GM23248 (cell line): ENCODE measurements around the gene PIWIL4. TPM values are rescaled to one million over a fixed set of nuclear protein-coding genes. Genes with fewer than 3 reads are reported as not detected.
A peak's percentile ranks its signal among the peaks of the same experiment; 100 is the strongest.

Experiments
- DNase-seq: peaks from one replicate; pipeline ENCODE4 v3.0.0-alpha.2; 2015
- H2AFZ ChIP-seq: fragments of 200-600 bp; sonication (generic); 2 replicates; pipeline ENCODE4 v1.6.1; 2016; ENCODE audit warnings: antibody characterized with exemption
- H3F3A ChIP-seq: fragments of 200-600 bp; sonication (generic); 2 replicates; pipeline ENCODE4 v1.6.1; 2016; ENCODE audit warnings: mild to moderate bottlenecking, antibody characterized with exemption, mixed run types; ENCODE audit not compliant: insufficient read depth
- H3K27ac ChIP-seq: fragments of 200-600 bp; sonication (generic); 2 replicates; pipeline ENCODE4 v1.5.1; 2016; ENCODE audit warnings: mild to moderate bottlenecking
- H3K27me3 ChIP-seq: fragments of 200-600 bp; sonication (generic); replicated peaks from 2 replicates; pipeline ENCODE4 v1.6.1; 2016; ENCODE audit warnings: mild to moderate bottlenecking; ENCODE audit not compliant: insufficient read depth
- H3K36me3 ChIP-seq: fragments of 200-600 bp; sonication (generic); 2 replicates; pipeline ENCODE4 v1.6.1; 2016; ENCODE audit warnings: low read depth, mild to moderate bottlenecking
- H3K4me1 ChIP-seq: fragments of 200-600 bp; sonication (generic); 2 replicates; pipeline ENCODE4 v1.6.1; 2016; ENCODE audit warnings: mild to moderate bottlenecking; ENCODE audit not compliant: insufficient read depth
- H3K4me2 ChIP-seq: fragments of 200-600 bp; sonication (generic); one replicate; pipeline ENCODE4 v1.6.1; 2016; ENCODE audit warnings: mild to moderate bottlenecking; ENCODE audit not compliant: unreplicated experiment
- H3K4me3 ChIP-seq: fragments of 200-600 bp; sonication (generic); 2 replicates; pipeline ENCODE4 v1.5.1; 2016; ENCODE audit warnings: mild to moderate bottlenecking
- H3K79me2 ChIP-seq: fragments of 200-600 bp; sonication (generic); 2 replicates; pipeline ENCODE4 v1.6.1; 2016; ENCODE audit warnings: mild to moderate bottlenecking; ENCODE audit not compliant: insufficient read depth
- H3K9ac ChIP-seq: fragments of 200-600 bp; sonication (generic); 2 replicates; pipeline ENCODE4 v1.6.1; 2016; ENCODE audit warnings: mild to moderate bottlenecking
- H3K9me2 ChIP-seq: fragments of 200-600 bp; sonication (generic); 2 replicates; pipeline ENCODE4 v1.6.1; 2016; ENCODE audit warnings: mixed run types, mild to moderate bottlenecking, moderate library complexity; ENCODE audit not compliant: insufficient read depth
- H3K9me3 ChIP-seq: fragments of 200-600 bp; sonication (generic); one replicate; pipeline ENCODE4 v1.6.1; 2017; ENCODE audit warnings: low read depth
- H4K20me1 ChIP-seq: fragments of 200-600 bp; sonication (generic); 2 replicates; pipeline ENCODE4 v1.6.0; 2016; ENCODE audit not compliant: insufficient read depth
- EZH2 ChIP-seq: fragments of 200-600 bp; sonication (generic); IDR thresholded peaks from 2 replicates; pipeline ENCODE4 v1.6.1; 2018; ENCODE audit warnings: antibody characterized with exemption, mild to moderate bottlenecking; ENCODE audit not compliant: insufficient read depth, poor library complexity, severe bottlenecking
- EZH2phosphoT487 ChIP-seq: fragments of 200-600 bp; sonication (generic); IDR thresholded peaks from 2 replicates; pipeline ENCODE4 v1.6.1; 2018; ENCODE audit warnings: antibody characterized with exemption, moderate library complexity, mild to moderate bottlenecking, low read depth; ENCODE audit not compliant: insufficient read depth
- WGBS, 2 experiments: methylation state at CpG; one replicate each; pipeline ENCODE4 v1.1.6; 2015 to 2017; ENCODE audit warnings: low lambda C conversion rate in 2 of 2, low coverage in 1 of 2; ENCODE audit errors: missing lambda C conversion rate in 2 of 2; 5-methylcytosine and 5-hydroxymethylcytosine counted together
- in situ Hi-C: fragments of 300-500 bp; cut with MboI; formaldehyde crosslinking; loops from 2 replicates; pipeline ENCODE4 v1.15.0; 2020
- polyA plus RNA-seq: library from polyadenylated mRNA; unstranded; fragments of >200 nt; fragmentation: Nextera tagmentation; extraction: Ambion mirVana; gene quantifications from 2 replicates; pipeline ENCODE4 v1.2.1, GENCODE V29; 2016
- total RNA-seq: library from RNA; depleted of rRNA; stranded (reverse); fragments of >200 nt; shearing (Covaris generic); gene quantifications from 2 replicates; pipeline ENCODE4 v1.2.3, GENCODE V29; 2014

Gene PIWIL4
- total and polyA plus RNA-seq, 2 experiments from 2014 or later: 1.2 to 1.4 TPM

DNA sequence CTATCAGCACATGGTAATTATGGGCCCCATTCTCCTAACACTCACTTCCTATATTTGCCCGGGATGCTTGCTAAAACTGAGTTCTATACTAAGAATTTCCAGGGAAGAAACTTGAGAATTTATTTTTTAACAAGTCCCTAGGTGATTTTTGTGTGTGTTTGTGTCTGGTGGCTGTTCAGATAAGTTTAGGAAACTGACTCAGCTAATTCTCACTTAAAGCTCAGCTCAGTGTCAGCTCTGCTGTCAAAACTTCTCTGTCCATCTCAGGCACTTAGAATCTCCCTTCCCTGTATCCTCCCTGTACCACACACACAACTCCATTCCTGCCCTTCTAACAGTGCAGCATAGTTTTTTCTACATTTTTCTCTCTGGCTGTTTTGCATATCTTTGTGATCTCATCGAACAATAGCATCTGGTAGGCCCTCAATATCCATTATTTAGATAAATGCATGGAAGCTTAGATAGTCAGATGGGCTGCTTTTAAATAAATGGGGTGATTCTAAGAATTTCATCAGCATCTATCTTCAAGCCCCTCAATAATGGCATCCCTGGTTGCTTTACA lies 69.3 kb downstream of the PIWIL4 start:
- no peak for TF ChIP-seq EZH2
- no peak for TF ChIP-seq EZH2phosphoT487
- no peaks in the 10 kb centered on the region for H3K36me3 ChIP-seq
- no peaks in the 10 kb centered on the region for H3K9me3 ChIP-seq
- no peak overlapping the region for H3K4me2 ChIP-seq
- 95 to 96% methylated on average over 2 of the region's 2 CpGs for whole genome bisulfite sequencing, 2 experiments
- in situ Hi-C loops: no loop called here
- H3F3A ChIP-seq: peaks cover 12% of the 10 kb centered on the region; the same call in 1 of the 2 replicates
- H4K20me1 ChIP-seq: no peaks in the 10 kb centered on the region
- H3K4me1 ChIP-seq: peaks cover 15% of the 10 kb centered on the region
- H3K27me3 ChIP-seq: no peaks in the 10 kb centered on the region
- no peak overlapping the region for H3K4me3 ChIP-seq
- H3K27ac ChIP-seq: no peak overlapping the region
- H3K79me2 ChIP-seq: no peaks in the 10 kb centered on the region
- no peak for DNase-seq
- no peak overlapping the region for H2AFZ ChIP-seq
- no peaks in the 10 kb centered on the region for H3K9me2 ChIP-seq
- H3K9ac ChIP-seq: no peak overlapping the region

DNA sequence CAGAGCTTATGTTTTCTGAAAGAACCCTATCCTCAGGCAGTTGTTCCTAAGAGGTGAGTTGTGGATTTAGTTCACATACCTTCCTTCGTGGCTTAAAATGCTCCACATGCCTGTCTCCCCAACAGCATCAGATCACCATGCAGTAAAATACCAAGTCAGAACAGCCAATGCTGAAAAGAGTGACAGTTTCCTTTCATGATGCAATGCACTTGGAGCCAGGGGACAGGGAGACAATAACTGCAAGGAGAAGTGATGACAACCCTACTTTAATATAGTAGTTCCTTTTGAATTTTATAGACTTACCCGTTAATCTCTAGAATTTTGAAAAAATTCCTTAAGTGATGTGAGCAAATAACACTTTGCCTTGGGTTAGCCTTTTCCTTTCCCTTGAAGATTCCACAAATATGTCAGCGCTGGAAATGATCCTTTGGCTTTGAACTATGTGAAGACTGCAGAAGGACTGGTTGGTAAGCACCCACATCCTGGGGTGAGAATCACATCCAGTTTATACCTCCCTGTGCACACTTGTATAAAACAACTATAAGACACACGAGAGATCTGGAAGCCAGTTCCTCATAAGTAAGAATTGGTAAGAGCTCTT lies 71.2 kb downstream of the PIWIL4 start:
- TF ChIP-seq EZH2phosphoT487 (no peak), EZH2 (no peak)
- peak overlapping the region; percentile 98 for H2AFZ ChIP-seq
- DNase-seq: peak; percentile 24
- H4K20me1 ChIP-seq: no peaks in the 10 kb centered on the region
- peaks cover 15% of the 10 kb centered on the region for H3K4me1 ChIP-seq
- no peaks in the 10 kb centered on the region for H3K36me3 ChIP-seq
- H3K27ac ChIP-seq: peak overlapping the region; percentile 72
- in situ Hi-C loops: no loop called here
- H3K79me2 ChIP-seq: no peaks in the 10 kb centered on the region
- peak overlapping the region; percentile 66 for H3K9ac ChIP-seq
- H3K4me2 ChIP-seq: peak overlapping the region; percentile 82
- H3K9me2 ChIP-seq: no peaks in the 10 kb centered on the region
- H3K4me3 ChIP-seq: peak overlapping the region; percentile 58
- H3K9me3 ChIP-seq: no peaks in the 10 kb centered on the region
- no peaks in the 10 kb centered on the region for H3K27me3 ChIP-seq
- 28 to 30% methylated on average over 4 of the region's 4 CpGs for whole genome bisulfite sequencing, 2 experiments
- H3F3A ChIP-seq: peaks cover 12% of the 10 kb centered on the region; the same call in 1 of the 2 replicates

DNA sequence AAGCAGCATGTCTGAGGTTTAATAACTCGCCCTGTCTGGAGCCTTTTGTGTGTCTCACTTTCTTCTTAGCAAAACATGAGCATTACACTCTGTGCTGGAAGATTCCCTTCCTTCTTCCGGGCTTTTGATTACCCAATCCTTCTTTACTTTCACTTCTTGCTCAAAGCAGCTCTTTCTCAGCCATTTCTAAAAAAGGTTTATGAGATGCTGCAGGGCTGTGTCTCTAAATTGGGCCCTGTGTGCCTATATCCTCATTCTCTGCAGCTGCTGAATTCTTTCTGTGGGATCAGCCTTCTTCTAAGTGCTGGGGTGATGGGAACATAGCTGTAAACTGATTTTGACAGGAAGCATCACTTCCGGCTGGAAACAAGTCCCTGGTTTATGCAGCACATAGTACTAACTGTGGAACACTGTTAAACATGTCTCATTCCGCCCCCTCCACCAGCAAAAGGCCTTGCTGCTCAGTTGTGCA lies 71.8 kb downstream of the PIWIL4 start:
- Histone ChIP-seq H3K9ac (peak overlapping the region; percentile 66), H3K9me2 (no peaks in the 10 kb centered on the region), H3K4me2 (peak overlapping the region; percentile 82), H3K36me3 (no peaks in the 10 kb centered on the region), H3K4me3 (peak overlapping the region; percentile 58), H4K20me1 (no peaks in the 10 kb centered on the region), H3F3A (peaks cover 12% of the 10 kb centered on the region; the same call in 1 of the 2 replicates), H3K27me3 (no peaks in the 10 kb centered on the region), H3K79me2 (no peaks in the 10 kb centered on the region), H2AFZ (peak overlapping the region; percentile 98), H3K4me1 (peaks cover 15% of the 10 kb centered on the region), H3K27ac (peak overlapping the region; percentile 72), H3K9me3 (no peaks in the 10 kb centered on the region)
- TF ChIP-seq EZH2phosphoT487 (no peak), EZH2 (no peak)
- WGBS, 2 experiments: 34 to 39% methylated on average over 4 of the region's 4 CpGs
- in situ Hi-C loops: no loop called here
- DNase-seq: peak; percentile 77

DNA sequence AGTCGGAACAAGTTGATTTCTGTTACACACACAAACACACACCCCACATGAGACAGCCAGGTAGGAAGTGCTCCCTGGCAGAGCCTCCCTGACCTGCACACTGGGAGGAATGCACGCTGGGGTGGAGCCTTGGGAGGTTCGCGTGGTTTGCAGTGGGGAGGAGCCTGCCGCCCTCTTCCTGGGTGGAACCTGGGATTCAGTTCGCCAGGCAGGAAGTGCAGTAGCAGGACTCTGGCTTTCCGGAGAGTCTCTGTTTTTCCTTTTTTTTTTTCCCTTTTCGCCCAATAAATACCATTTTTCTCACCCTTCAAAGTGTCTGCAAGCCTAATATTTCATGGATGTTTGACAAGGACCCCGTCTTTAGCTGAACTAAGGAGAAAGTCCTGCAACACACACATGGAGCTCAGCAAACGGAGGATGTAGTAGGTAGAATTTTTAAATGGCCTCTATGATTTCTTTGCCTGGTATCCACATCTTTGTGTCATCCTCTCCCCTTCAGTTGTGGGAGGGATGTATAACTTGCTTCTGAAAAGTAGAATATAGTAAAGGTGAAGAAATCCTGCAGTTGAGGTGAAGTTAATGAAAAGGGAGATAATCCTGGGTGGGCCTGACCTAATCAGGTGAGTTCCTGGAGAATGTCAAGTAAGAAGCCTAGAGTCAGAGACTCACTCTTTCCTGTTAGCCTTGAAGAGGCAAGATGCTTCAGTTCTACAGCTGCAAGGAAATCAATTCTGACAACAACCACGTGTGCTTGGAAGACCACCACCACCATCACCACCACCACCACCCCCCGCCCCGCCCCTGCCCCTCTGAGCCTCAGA lies 72.9 kb downstream of the PIWIL4 start:
- TF ChIP-seq EZH2: no peak
- no peak for TF ChIP-seq EZH2phosphoT487

More for the DNA sequence above, 72.9 kb downstream of the PIWIL4 start:
- Histone ChIP-seq H4K20me1 (no peaks in the 10 kb centered on the region), H3K9me2 (no peaks in the 10 kb centered on the region), H3K79me2 (no peaks in the 10 kb centered on the region), H3K9ac (no peak overlapping the region), H2AFZ (no peak overlapping the region), H3K36me3 (no peaks in the 10 kb centered on the region), H3K4me1 (peaks cover 15% of the 10 kb centered on the region), H3K4me2 (no peak overlapping the region), H3K27me3 (no peaks in the 10 kb centered on the region), H3F3A (peaks cover 12% of the 10 kb centered on the region; the same call in 1 of the 2 replicates), H3K4me3 (no peak overlapping the region), H3K27ac (no peak overlapping the region), H3K9me3 (no peaks in the 10 kb centered on the region)
- DNase-seq: no peak
- in situ Hi-C loops: no loop called here
- WGBS, 2 experiments: 89 to 90% methylated on average over 11 to 13 of the region's 13 CpGs
